Caco-2 (cell line): ENCODE measurements around the gene HOXB13. TPM values are rescaled to one million over a fixed set of nuclear protein-coding genes. Genes with fewer than 3 reads are reported as not detected.

ENCODE experiments used
- BruUV-seq: library from RNA; stranded (reverse); fragments of 400-500 nt; replicated peaks from 2 replicates; lab custom pipeline; 2021; lab: Mats Ljungman, UMichigan
- CTCF ChIA-PET: fragments of 300-600 bp; sonication (Branson Sonifier 250); formaldehyde crosslinking; loops from one replicate; lab custom pipeline; 2022; ENCODE audit warnings: antibody characterized with exemption; lab: Charles Lee
- POLR2A ChIA-PET: fragments of 300-600 bp; sonication (Branson Sonifier 250); formaldehyde crosslinking; loops from one replicate; lab custom pipeline; 2022; ENCODE audit warnings: antibody characterized with exemption; lab: Charles Lee
- DNase-seq, 2 experiments: peaks; one replicate each; pipeline versions ENCODE4 v3.0.0 to v3.0.0-alpha.2; 2020 to 2022
- H3K27me3 ChIP-seq: replicated peaks from 2 replicates; pipeline ENCODE4 v1.6.0; 2011; ENCODE audit warnings: low read length; ENCODE audit not compliant: control insufficient read depth, insufficient read depth
- H3K36me3 ChIP-seq: 2 replicates; pipeline ENCODE4 v1.5.1; 2011; ENCODE audit warnings: low read length; ENCODE audit not compliant: control insufficient read depth, insufficient read depth
- H3K4me1 ChIP-seq: fragments of 250-450 bp; sonication (Bioruptor Pico); 2 replicates; pipeline ENCODE4 v1.5.1; 2020; ENCODE audit warnings: mild to moderate bottlenecking
- H3K4me3 ChIP-seq: 2 replicates; pipeline ENCODE4 v1.5.1; 2011; ENCODE audit warnings: low read depth, mild to moderate bottlenecking, control low read depth, low read length
- H3K9me3 ChIP-seq: fragments of 250-450 bp; sonication (Bioruptor Pico); 2 replicates; pipeline ENCODE4 v1.5.1; 2020; ENCODE audit warnings: mild to moderate bottlenecking, moderate library complexity
- H3K27ac Mint-ChIP-seq: one replicate; pipeline ENCODE4 v1.8.0; 2022; ENCODE audit warnings: mixed read lengths; ENCODE audit not compliant: unreplicated experiment
- H3K27me3 Mint-ChIP-seq: one replicate; pipeline ENCODE4 v1.8.0; 2022; ENCODE audit warnings: mixed read lengths; ENCODE audit not compliant: insufficient read depth, unreplicated experiment
- H3K36me3 Mint-ChIP-seq: one replicate; pipeline ENCODE4 v1.8.0; 2022; ENCODE audit warnings: mild to moderate bottlenecking, mixed read lengths; ENCODE audit not compliant: insufficient read depth, unreplicated experiment
- H3K4me1 Mint-ChIP-seq: one replicate; pipeline ENCODE4 v1.8.0; 2022; ENCODE audit warnings: low read depth, mixed read lengths; ENCODE audit not compliant: unreplicated experiment
- H3K4me3 Mint-ChIP-seq: one replicate; pipeline ENCODE4 v1.8.0; 2022; ENCODE audit warnings: mild to moderate bottlenecking, moderate library complexity, mixed read lengths; ENCODE audit not compliant: unreplicated experiment
- H3K9me3 Mint-ChIP-seq: one replicate; pipeline ENCODE4 v1.8.0; 2022; ENCODE audit warnings: mixed read lengths; ENCODE audit not compliant: unreplicated experiment
- CTCF ChIP-seq, 2 experiments: fragments of 200-600 bp in 1 of 2; IDR thresholded peaks; 1 replicate in 1 of 2; 2 replicates in 1 of 2; pipeline versions ENCODE4 v1.5.1 to v1.8.0; 2011 to 2022; ENCODE audit warnings: antibody characterized with exemption in 1 of 2, control low read depth in 1 of 2, inconsistent platforms in 1 of 2, low read depth in 1 of 2, low read length in 1 of 2, mild to moderate bottlenecking in 1 of 2, moderate library complexity in 1 of 2; ENCODE audit not compliant: insufficient read depth in 1 of 2, severe bottlenecking in 1 of 2, unreplicated experiment in 1 of 2
- intact Hi-C: fragments of 100-400 bp; cut with micrococcal nuclease; formaldehyde crosslinking; loops from one replicate; pipeline ENCODE4 v1.10.0; 2022; ENCODE audit not compliant: unreplicated experiment
- total RNA-seq: library from RNA; stranded (reverse); gene quantifications from 2 replicates; pipeline ENCODE4 v1.2.3, GENCODE V29; 2022

Gene HOXB13
- total RNA-seq, 1 experiment from 2014 or later = 4.3 TPM

GRCh38 chr17:48715496-48716399, 12.8 kb downstream of the HOXB13 start:
- ChIA-PET CTCF (interaction anchor here (1.1 kb wide), 2 partner anchors 9 to 37 kb away, joined by 3 read pairs; no protein-coding TSS in a partner anchor), POLR2A (no interaction called here)
- no TSS peak for BruUV-seq
- H3K27ac Mint-ChIP-seq = no peak overlapping the region
- Histone ChIP-seq H3K36me3 (no peaks in the 10 kb centered on the region), H3K4me3 (no peak overlapping the region), H3K9me3 (no peaks in the 10 kb centered on the region), H3K27me3 (no peaks in the 10 kb centered on the region; the same call in none of the 2 replicates), H3K4me1 (peaks cover 6% of the 10 kb centered on the region)
- peak in 1 of 2 experiments; percentile 43 for DNase-seq
- no peak for TF ChIP-seq CTCF (IDR thresholded peaks at IDR 0.05; ENCODE audit: insufficient read depth in 1 of 2, low read depth in 1 of 2, low read length in 1 of 2, severe bottlenecking in 1 of 2, unreplicated experiment in 1 of 2)
- H3K27me3 Mint-ChIP-seq = no peaks in the 10 kb centered on the region
- no peaks in the 10 kb centered on the region for H3K9me3 Mint-ChIP-seq
- no peaks in the 10 kb centered on the region for H3K36me3 Mint-ChIP-seq
- intact Hi-C loops = no loop called here
- H3K4me3 Mint-ChIP-seq = no peak overlapping the region
- no peaks in the 10 kb centered on the region for H3K4me1 Mint-ChIP-seq

GRCh38 chr17:48711128-48711527, 17.4 kb downstream of the HOXB13 start:
- Mint-ChIP-seq H3K9me3 (no peaks in the 10 kb centered on the region), H3K4me1 (no peaks in the 10 kb centered on the region), H3K4me3 (no peak overlapping the region), H3K27me3 (peaks cover 13% of the 10 kb centered on the region), H3K27ac (no peak overlapping the region), H3K36me3 (no peaks in the 10 kb centered on the region)
- Histone ChIP-seq H3K4me1 (peaks cover 4% of the 10 kb centered on the region), H3K4me3 (no peak overlapping the region), H3K27me3 (0 out of 2 replicates have a peak, but pooled peaks cover 3% of the 10 kb centered on the region), H3K36me3 (no peaks in the 10 kb centered on the region), H3K9me3 (no peaks in the 10 kb centered on the region)
- ChIA-PET POLR2A (interaction anchor here (0.7 kb wide), 1 partner anchor 796 kb away, joined by 3 read pairs; no protein-coding TSS in a partner anchor), CTCF (interaction anchor here (0.8 to 2.3 kb wide), 2 partner anchors 33 to 168 kb away, joined by 4 to 6 read pairs; no protein-coding TSS in a partner anchor)
- TF ChIP-seq CTCF (IDR thresholded peaks at IDR 0.05; ENCODE audit: insufficient read depth in 1 of 2, low read depth in 1 of 2, low read length in 1 of 2, severe bottlenecking in 1 of 2, unreplicated experiment in 1 of 2) = no peak
- intact Hi-C loops = no loop called here
- DNase-seq = no peak
- BruUV-seq = no TSS peak

GRCh38 chr17:48704361-48705248, 23.9 kb downstream of the HOXB13 start:
- CTCF ChIA-PET = interaction anchor here (0.5 to 2.3 kb wide), 11 partner anchors 11 to 1441 kb away, joined by 3 to 15 read pairs (median 3); no protein-coding TSS in a partner anchor
- POLR2A ChIA-PET = no interaction called here
- Mint-ChIP-seq H3K36me3 (no peaks in the 10 kb centered on the region), H3K4me1 (no peaks in the 10 kb centered on the region), H3K9me3 (no peaks in the 10 kb centered on the region), H3K27ac (no peak overlapping the region), H3K27me3 (peaks cover 36% of the 10 kb centered on the region), H3K4me3 (no peak overlapping the region)
- no peaks in the 10 kb centered on the region for H3K4me1 ChIP-seq
- peaks cover 5% of the 10 kb centered on the region; the same call in 1 of the 2 replicates for H3K27me3 ChIP-seq
- peak in 1 of 2 experiments; percentile 34 for DNase-seq
- H3K4me3 ChIP-seq = no peak overlapping the region
- intact Hi-C loops = no loop called here
- H3K36me3 ChIP-seq = no peaks in the 10 kb centered on the region
- H3K9me3 ChIP-seq = no peaks in the 10 kb centered on the region
- BruUV-seq = no TSS peak
- TF ChIP-seq CTCF (IDR thresholded peaks at IDR 0.05; ENCODE audit: insufficient read depth in 1 of 2, low read depth in 1 of 2, low read length in 1 of 2, severe bottlenecking in 1 of 2, unreplicated experiment in 1 of 2) = no peak
